ENCODE data around the gene SIGLEC10. TPM values are rescaled to one million over a fixed set of nuclear protein-coding genes. Genes with fewer than 3 reads are reported as not detected.

Gene SIGLEC10
- total and polyA plus RNA-seq, 2 experiments from 2014 or later = 0.47 TPM; not detected in 1

GRCh38 chr19:51461723-51462161 lies 44.3 kb upstream of the SIGLEC10 start:
- H4K20me1 ChIP-seq (replicated peaks; ENCODE audit: insufficient read depth) = no peaks in the 10 kb centered on the region
- H3K4me3 ChIP-seq = no peak overlapping the region
- DNase-seq (ENCODE audit: low spot score) (no peak), ATAC-seq (no peak)
- no peaks in the 10 kb centered on the region for H3K79me2 ChIP-seq (replicated peaks; ENCODE audit: insufficient read depth)
- H3K4me1 ChIP-seq (ENCODE audit: insufficient read depth) = no peaks in the 10 kb centered on the region
- peaks cover 14% of the 10 kb centered on the region for H3K27me3 Mint-ChIP-seq (ENCODE audit: insufficient read depth, low read depth, poor library complexity)
- H3K4me1 Mint-ChIP-seq = peaks cover 3% of the 10 kb centered on the region; the same call in 2 of the 3 replicates
- peaks cover 22% of the 10 kb centered on the region for H3K27me3 ChIP-seq (ENCODE audit: insufficient read depth)
- H3F3A ChIP-seq (replicated peaks; ENCODE audit: low read depth) = no peaks in the 10 kb centered on the region
- no peaks in the 10 kb centered on the region for H3K36me3 ChIP-seq (ENCODE audit: insufficient read depth)
- H2AFZ ChIP-seq = no peak overlapping the region; the same call in 1 of the 2 replicates
- H3K36me3 Mint-ChIP-seq (ENCODE audit: low read depth) = no peaks in the 10 kb centered on the region
- H3K9me3 Mint-ChIP-seq = peaks cover 32% of the 10 kb centered on the region
- H3K9me2 ChIP-seq (ENCODE audit: insufficient read depth) = peaks cover 3% of the 10 kb centered on the region; the same call in 1 of the 2 replicates
- no peak overlapping the region for H3K4me2 ChIP-seq
- no peak overlapping the region for H3K27ac ChIP-seq (ENCODE audit: low read depth)
- TF ChIP-seq STAT1 (IDR thresholded peaks at IDR 0.05; ENCODE audit: unreplicated experiment) (no peak), CREB1 (CRISPR knock-in tag; IDR thresholded peaks at IDR 0.05; ENCODE audit: low read depth) (no peak), JUNB (IDR thresholded peaks at IDR 0.05; ENCODE audit: unreplicated experiment) (no peak), REST (IDR thresholded peaks at IDR 0.05; ENCODE audit: unreplicated experiment) (no peak), ZNF331 (CRISPR knock-in tag; IDR thresholded peaks at IDR 0.05; ENCODE audit: low read depth) (no peak), ZNF462 (CRISPR knock-in tag; IDR thresholded peaks at IDR 0.05) (no peak), EZH2 (IDR thresholded peaks at IDR 0.05; ENCODE audit: low read depth, unreplicated experiment) (no peak), ZNF114 (CRISPR knock-in tag; IDR thresholded peaks at IDR 0.05) (no peak), POLR2AphosphoS5 (IDR thresholded peaks at IDR 0.05; ENCODE audit: low read depth) (no peak), EZH2phosphoT487 (IDR thresholded peaks at IDR 0.05; ENCODE audit: unreplicated experiment) (no peak), NANOG (IDR thresholded peaks at IDR 0.05; ENCODE audit: borderline replicate concordance) (no peak)
- TF ChIP-seq, protein P1, sequence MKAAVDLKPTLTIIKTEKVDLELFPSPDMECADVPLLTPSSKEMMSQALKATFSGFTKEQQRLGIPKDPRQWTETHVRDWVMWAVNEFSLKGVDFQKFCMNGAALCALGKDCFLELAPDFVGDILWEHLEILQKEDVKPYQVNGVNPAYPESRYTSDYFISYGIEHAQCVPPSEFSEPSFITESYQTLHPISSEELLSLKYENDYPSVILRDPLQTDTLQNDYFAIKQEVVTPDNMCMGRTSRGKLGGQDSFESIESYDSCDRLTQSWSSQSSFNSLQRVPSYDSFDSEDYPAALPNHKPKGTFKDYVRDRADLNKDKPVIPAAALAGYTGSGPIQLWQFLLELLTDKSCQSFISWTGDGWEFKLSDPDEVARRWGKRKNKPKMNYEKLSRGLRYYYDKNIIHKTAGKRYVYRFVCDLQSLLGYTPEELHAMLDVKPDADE (IDR thresholded peaks at IDR 0.05) = no peak
- no peak overlapping the region for H3K27ac Mint-ChIP-seq
- no peak overlapping the region for H3K4me3 Mint-ChIP-seq
